ENCODE measurements around the gene AFF2. TPM values are rescaled to one million over a fixed set of nuclear protein-coding genes. Genes with fewer than 3 reads are reported as not detected.
A peak's percentile ranks its signal among the peaks of the same experiment; 100 is the strongest.

AFF2 gene
- total and polyA plus RNA-seq, 10 donors = 0.04 to 26.6 (median 8.7) TPM

GRCh38 chrX:148633218-148633908 lies 132.9 kb downstream of the AFF2 start:
- Histone ChIP-seq H3K4me3 (no peak overlapping the region), H3K9me3 (no peaks in the 10 kb centered on the region), H3K27ac (no peak overlapping the region), H3K36me3 (no peaks in the 10 kb centered on the region), H3K4me1 (no peaks in the 10 kb centered on the region), H3K27me3 (replicated peaks in 1 of 7) (no peaks in the 10 kb centered on the region)
- no peak for TF ChIP-seq CTCF (IDR thresholded peaks at IDR 0.05 in 8 of 11, conservative IDR thresholded peaks at IDR 0.05 in 3 of 11)
- TF ChIP-seq POLR2A (IDR thresholded peaks at IDR 0.05) = no peak
- no peak for TF ChIP-seq POLR2AphosphoS5 (IDR thresholded peaks at IDR 0.05)
- no peak for DNase-seq
- intact Hi-C loops (cut with DNase I; ENCODE audit: low total_unique reads) = no loop called here
- 79 to 93% (median 82%) methylated on average over 5 to 7 of the region's 7 CpGs for WGBS, 5 donors

GRCh38 chrX:148634591-148634990 lies 134.2 kb downstream of the AFF2 start:
- Histone ChIP-seq H3K36me3 (no peaks in the 10 kb centered on the region), H3K27ac (no peak overlapping the region), H3K4me3 (no peak overlapping the region), H3K9me3 (no peaks in the 10 kb centered on the region), H3K27me3 (replicated peaks in 1 of 7) (no peaks in the 10 kb centered on the region), H3K4me1 (no peaks in the 10 kb centered on the region)
- intact Hi-C loops (cut with DNase I; ENCODE audit: low total_unique reads) = no loop called here
- no peak for TF ChIP-seq POLR2A (IDR thresholded peaks at IDR 0.05)
- no peak for TF ChIP-seq CTCF (IDR thresholded peaks at IDR 0.05 in 8 of 11, conservative IDR thresholded peaks at IDR 0.05 in 3 of 11)
- no peak for TF ChIP-seq POLR2AphosphoS5 (IDR thresholded peaks at IDR 0.05)
- no peak for DNase-seq
- WGBS, 5 donors = 50 to 88% (median 77%) methylated on average over 1 of the region's 1 CpG

- no peaks in the 10 kb centered on the region for H3K27me3 ChIP-seq (replicated peaks in 1 of 7)
- no peaks in the 10 kb centered on the region for H3K36me3 ChIP-seq
- TF ChIP-seq POLR2A (IDR thresholded peaks at IDR 0.05) (no peak), POLR2AphosphoS5 (IDR thresholded peaks at IDR 0.05) (no peak), CTCF (IDR thresholded peaks at IDR 0.05 in 8 of 11, conservative IDR thresholded peaks at IDR 0.05 in 3 of 11) (no peak)
- intact Hi-C loops (cut with DNase I; ENCODE audit: low total_unique reads) = no loop called here
- no peaks in the 10 kb centered on the region for H3K4me1 ChIP-seq
- no peak for DNase-seq
- H3K9me3 ChIP-seq = no peaks in the 10 kb centered on the region
- WGBS, 5 donors = 43 to 86% (median 83%) methylated on average over 3 of the region's 3 CpGs
- no peak overlapping the region for H3K27ac ChIP-seq
- no peak overlapping the region for H3K4me3 ChIP-seq
These were observed 143.0 kb downstream of the AFF2 start for GRCh38 chrX:148643460-148643859.

- intact Hi-C loops (cut with DNase I; ENCODE audit: low total_unique reads) = no loop called here
- H3K27me3 ChIP-seq (replicated peaks in 1 of 7) = no peaks in the 10 kb centered on the region
- no peaks in the 10 kb centered on the region for H3K9me3 ChIP-seq
- no peak for DNase-seq
- peak overlapping the region in 1 of 8 donors; percentile 6 for H3K4me3 ChIP-seq
- no peaks in the 10 kb centered on the region for H3K36me3 ChIP-seq
- peak overlapping the region in 6 of 8 donors; percentile 38 to 85 (median 70) for H3K27ac ChIP-seq
- H3K4me1 ChIP-seq = no peaks in the 10 kb centered on the region
- 43 to 75% (median 71%) methylated on average over 4 of the region's 4 CpGs for WGBS, 5 donors
- TF ChIP-seq POLR2AphosphoS5 (IDR thresholded peaks at IDR 0.05) (no peak), POLR2A (IDR thresholded peaks at IDR 0.05) (no peak), CTCF (IDR thresholded peaks at IDR 0.05 in 8 of 11, conservative IDR thresholded peaks at IDR 0.05 in 3 of 11) (no peak)
These were observed 147.2 kb downstream of the AFF2 start for GRCh38 chrX:148647651-148648050.
